Measurements from ENCODE around the gene CCNG1.
"Not testable (repeated sequence)": the region's sequence is repeated elsewhere in the genome, so short reads cannot be mapped to it uniquely, and the experiment has no call there.

The CCNG1 gene, protein sequence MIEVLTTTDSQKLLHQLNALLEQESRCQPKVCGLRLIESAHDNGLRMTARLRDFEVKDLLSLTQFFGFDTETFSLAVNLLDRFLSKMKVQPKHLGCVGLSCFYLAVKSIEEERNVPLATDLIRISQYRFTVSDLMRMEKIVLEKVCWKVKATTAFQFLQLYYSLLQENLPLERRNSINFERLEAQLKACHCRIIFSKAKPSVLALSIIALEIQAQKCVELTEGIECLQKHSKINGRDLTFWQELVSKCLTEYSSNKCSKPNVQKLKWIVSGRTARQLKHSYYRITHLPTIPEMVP

DNA sequence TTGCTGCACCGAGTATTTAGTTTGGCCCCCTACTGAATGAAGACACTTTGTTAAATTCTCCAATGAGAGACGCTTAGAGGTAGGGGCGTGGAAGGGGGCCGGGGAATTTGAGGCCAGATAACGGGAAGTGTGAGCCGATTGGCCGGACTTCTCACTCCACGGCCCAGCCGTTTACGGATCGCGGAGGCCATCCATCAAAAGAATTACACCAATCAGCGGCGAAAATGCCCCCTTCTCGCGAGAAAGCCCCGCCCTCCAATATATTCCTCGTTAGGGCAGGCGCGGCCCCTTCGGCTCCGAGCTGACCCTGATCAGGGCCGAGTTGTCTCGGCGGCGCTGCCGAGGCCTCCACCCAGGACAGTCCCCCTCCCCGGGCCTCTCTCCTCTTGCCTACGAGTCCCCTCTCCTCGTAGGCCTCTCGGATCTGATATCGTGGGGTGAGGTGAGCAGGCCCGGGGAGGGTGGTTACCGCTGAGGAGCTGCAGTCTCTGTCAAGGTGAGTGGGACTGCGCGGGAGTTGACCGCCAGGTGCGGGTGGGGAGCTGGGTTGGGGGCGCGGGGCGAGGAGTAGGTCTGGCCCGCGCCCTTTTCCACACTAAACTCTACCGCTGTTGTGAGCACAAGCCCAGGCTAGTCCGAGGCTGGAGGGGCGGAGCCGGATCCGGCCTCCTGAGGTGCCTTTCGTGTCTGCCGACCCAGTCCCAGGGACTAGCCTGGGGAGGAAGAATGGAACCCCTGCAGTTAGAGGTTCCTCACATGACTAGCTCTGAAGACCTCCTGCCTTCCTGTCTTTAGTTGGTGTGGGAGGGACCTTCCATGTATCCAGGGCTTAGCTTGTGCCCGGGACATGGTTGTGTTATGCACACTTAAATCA, at the start of gene CCNG1:
Gene CCNG1, plus strand, starts transcription at position 287 of the 874 bp plus-strand sequence. CDS start 1,662 bp downstream, outside the sequence.
- ATAC-seq = peak; percentile 99
- 0 out of 2 replicates have a peak, but pooled peaks have one; percentile 39 for TF ChIP-seq CSDC2 (CRISPR knock-in tag; IDR thresholded peaks at IDR 0.05)
- TF ChIP-seq, protein P1, sequence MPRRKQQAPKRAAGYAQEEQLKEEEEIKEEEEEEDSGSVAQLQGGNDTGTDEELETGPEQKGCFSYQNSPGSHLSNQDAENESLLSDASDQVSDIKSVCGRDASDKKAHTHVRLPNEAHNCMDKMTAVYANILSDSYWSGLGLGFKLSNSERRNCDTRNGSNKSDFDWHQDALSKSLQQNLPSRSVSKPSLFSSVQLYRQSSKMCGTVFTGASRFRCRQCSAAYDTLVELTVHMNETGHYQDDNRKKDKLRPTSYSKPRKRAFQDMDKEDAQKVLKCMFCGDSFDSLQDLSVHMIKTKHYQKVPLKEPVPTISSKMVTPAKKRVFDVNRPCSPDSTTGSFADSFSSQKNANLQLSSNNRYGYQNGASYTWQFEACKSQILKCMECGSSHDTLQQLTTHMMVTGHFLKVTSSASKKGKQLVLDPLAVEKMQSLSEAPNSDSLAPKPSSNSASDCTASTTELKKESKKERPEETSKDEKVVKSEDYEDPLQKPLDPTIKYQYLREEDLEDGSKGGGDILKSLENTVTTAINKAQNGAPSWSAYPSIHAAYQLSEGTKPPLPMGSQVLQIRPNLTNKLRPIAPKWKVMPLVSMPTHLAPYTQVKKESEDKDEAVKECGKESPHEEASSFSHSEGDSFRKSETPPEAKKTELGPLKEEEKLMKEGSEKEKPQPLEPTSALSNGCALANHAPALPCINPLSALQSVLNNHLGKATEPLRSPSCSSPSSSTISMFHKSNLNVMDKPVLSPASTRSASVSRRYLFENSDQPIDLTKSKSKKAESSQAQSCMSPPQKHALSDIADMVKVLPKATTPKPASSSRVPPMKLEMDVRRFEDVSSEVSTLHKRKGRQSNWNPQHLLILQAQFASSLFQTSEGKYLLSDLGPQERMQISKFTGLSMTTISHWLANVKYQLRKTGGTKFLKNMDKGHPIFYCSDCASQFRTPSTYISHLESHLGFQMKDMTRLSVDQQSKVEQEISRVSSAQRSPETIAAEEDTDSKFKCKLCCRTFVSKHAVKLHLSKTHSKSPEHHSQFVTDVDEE (CRISPR knock-in tag; IDR thresholded peaks at IDR 0.05) = no peak

DNA sequence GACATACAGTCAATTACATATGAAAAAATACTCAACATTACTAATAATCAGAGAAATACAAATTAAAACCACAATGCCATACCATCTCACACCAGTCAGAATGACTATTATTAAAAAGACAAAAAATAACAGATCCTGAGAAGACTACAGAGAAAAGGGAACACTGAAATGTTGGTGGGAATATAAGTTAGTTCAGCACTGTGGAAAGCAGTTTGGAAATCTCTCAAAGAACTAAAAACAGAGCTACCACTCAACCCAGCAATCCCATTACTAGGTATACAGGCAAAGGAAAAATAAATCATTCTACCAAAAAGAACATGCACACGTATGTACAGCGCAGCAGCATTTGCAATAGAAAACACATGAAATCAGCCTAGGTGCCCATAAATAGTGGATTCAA, 41.6 kb upstream of the CCNG1 start:
- TF ChIP-seq, protein P2, sequence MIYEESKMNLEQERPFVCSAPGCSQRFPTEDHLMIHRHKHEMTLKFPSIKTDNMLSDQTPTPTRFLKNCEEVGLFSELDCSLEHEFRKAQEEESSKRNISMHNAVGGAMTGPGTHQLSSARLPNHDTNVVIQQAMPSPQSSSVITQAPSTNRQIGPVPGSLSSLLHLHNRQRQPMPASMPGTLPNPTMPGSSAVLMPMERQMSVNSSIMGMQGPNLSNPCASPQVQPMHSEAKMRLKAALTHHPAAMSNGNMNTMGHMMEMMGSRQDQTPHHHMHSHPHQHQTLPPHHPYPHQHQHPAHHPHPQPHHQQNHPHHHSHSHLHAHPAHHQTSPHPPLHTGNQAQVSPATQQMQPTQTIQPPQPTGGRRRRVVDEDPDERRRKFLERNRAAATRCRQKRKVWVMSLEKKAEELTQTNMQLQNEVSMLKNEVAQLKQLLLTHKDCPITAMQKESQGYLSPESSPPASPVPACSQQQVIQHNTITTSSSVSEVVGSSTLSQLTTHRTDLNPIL (CRISPR knock-in tag; IDR thresholded peaks at IDR 0.05; ENCODE audit: low read depth) = no peak

DNA sequence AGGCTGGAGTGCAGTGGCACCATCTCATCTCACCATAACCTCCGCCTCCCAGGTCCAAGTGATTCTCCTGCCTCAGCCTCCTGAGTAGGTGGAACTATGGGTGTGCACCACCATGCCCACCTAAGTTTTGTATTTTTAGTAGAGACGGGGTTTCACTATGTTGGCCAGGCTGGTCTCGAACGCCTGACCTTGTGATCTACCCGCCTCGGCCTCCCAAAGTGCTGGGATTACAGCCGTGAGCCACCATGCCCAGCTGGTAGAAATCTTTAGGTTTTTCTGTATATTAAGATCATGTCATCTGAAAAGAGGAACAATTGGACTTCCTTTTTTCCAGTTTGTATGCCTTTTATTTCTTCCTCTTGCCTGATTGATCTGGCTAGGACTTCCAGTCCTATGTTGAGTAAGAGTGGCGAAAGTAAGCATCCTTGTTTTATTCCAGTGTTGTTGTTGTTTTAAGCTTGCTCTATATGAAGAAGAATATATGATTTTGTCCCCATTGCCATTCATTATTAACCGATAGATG, 40.5 kb upstream of the CCNG1 start:
- not testable (repeated sequence) for ATAC-seq

More for the DNA sequence above, 41.6 kb upstream of the CCNG1 start:
- ATAC-seq = no peak

DNA sequence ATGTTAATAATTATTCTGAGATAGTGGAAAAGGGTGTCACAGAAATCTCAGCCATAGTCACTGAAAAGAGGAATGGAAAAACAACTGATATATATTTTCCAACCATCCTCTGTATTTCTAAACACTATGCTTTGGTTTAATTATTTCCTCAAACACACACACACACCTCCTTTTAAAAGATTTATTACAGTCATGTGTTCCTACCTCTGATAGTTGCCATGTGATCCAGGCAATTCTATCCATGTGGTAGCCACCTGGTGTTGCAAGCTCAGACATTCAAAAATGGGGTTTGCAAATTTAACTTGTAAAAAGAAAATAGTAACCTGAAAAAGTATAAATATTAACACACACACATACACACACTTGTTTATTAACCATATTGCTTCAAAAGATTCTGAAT, 40.0 kb upstream of the CCNG1 start:
- TF ChIP-seq SNAI2 (CRISPR knock-in tag; IDR thresholded peaks at IDR 0.05) = no peak
- TF ChIP-seq CSDC2 (CRISPR knock-in tag; IDR thresholded peaks at IDR 0.05) = no peak
- TF ChIP-seq TCF4 (CRISPR knock-in tag; IDR thresholded peaks at IDR 0.05; ENCODE audit: borderline replicate concordance) = no peak
- no peak for TF ChIP-seq ZNF8 (CRISPR knock-in tag; IDR thresholded peaks at IDR 0.05)
- no peak for TF ChIP-seq PPARA (CRISPR knock-in tag; IDR thresholded peaks at IDR 0.05; ENCODE audit: borderline replicate concordance)
- TF ChIP-seq ZFP30 (CRISPR knock-in tag; IDR thresholded peaks at IDR 0.05) = no peak
- TF ChIP-seq ZC3H10 (CRISPR knock-in tag; IDR thresholded peaks at IDR 0.05) = no peak
- TF ChIP-seq, protein P3, sequence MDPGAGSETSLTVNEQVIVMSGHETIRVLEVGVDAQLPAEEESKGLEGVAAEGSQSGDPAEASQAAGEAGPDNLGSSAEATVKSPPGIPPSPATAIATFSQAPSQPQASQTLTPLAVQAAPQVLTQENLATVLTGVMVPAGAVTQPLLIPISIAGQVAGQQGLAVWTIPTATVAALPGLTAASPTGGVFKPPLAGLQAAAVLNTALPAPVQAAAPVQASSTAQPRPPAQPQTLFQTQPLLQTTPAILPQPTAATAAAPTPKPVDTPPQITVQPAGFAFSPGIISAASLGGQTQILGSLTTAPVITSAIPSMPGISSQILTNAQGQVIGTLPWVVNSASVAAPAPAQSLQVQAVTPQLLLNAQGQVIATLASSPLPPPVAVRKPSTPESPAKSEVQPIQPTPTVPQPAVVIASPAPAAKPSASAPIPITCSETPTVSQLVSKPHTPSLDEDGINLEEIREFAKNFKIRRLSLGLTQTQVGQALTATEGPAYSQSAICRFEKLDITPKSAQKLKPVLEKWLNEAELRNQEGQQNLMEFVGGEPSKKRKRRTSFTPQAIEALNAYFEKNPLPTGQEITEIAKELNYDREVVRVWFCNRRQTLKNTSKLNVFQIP (CRISPR knock-in tag; IDR thresholded peaks at IDR 0.05; ENCODE audit: borderline replicate concordance, low read depth) = no peak
- TF ChIP-seq RARB (CRISPR knock-in tag; IDR thresholded peaks at IDR 0.05) = no peak
- TF ChIP-seq, protein P2 (CRISPR knock-in tag; IDR thresholded peaks at IDR 0.05; ENCODE audit: low read depth) = no peak
- no peak for TF ChIP-seq ZNF565 (CRISPR knock-in tag; conservative IDR thresholded peaks at IDR 0.05; ENCODE audit: low read depth)
- TF ChIP-seq, protein P4, sequence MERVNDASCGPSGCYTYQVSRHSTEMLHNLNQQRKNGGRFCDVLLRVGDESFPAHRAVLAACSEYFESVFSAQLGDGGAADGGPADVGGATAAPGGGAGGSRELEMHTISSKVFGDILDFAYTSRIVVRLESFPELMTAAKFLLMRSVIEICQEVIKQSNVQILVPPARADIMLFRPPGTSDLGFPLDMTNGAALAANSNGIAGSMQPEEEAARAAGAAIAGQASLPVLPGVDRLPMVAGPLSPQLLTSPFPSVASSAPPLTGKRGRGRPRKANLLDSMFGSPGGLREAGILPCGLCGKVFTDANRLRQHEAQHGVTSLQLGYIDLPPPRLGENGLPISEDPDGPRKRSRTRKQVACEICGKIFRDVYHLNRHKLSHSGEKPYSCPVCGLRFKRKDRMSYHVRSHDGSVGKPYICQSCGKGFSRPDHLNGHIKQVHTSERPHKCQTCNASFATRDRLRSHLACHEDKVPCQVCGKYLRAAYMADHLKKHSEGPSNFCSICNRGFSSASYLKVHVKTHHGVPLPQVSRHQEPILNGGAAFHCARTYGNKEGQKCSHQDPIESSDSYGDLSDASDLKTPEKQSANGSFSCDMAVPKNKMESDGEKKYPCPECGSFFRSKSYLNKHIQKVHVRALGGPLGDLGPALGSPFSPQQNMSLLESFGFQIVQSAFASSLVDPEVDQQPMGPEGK (CRISPR knock-in tag; IDR thresholded peaks at IDR 0.05; ENCODE audit: borderline replicate concordance) = no peak
- TF ChIP-seq, protein P5, sequence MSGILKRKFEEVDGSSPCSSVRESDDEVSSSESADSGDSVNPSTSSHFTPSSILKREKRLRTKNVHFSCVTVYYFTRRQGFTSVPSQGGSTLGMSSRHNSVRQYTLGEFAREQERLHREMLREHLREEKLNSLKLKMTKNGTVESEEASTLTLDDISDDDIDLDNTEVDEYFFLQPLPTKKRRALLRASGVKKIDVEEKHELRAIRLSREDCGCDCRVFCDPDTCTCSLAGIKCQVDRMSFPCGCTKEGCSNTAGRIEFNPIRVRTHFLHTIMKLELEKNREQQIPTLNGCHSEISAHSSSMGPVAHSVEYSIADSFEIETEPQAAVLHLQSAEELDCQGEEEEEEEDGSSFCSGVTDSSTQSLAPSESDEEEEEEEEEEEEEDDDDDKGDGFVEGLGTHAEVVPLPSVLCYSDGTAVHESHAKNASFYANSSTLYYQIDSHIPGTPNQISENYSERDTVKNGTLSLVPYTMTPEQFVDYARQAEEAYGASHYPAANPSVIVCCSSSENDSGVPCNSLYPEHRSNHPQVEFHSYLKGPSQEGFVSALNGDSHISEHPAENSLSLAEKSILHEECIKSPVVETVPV (CRISPR knock-in tag; IDR thresholded peaks at IDR 0.05) = no peak
- no peak for TF ChIP-seq TOX (CRISPR knock-in tag; IDR thresholded peaks at IDR 0.05; ENCODE audit: borderline replicate concordance)
- no peak for TF ChIP-seq GLIS3 (CRISPR knock-in tag; IDR thresholded peaks at IDR 0.05)
- no peak for TF ChIP-seq ZNF70 (CRISPR knock-in tag; IDR thresholded peaks at IDR 0.05)
- TF ChIP-seq BACH2 (CRISPR knock-in tag; IDR thresholded peaks at IDR 0.05; ENCODE audit: borderline replicate concordance) = no peak
- no peak for TF ChIP-seq ARNTL (CRISPR knock-in tag; IDR thresholded peaks at IDR 0.05; ENCODE audit: borderline replicate concordance, low read depth)
- no peak for TF ChIP-seq ESRRG (CRISPR knock-in tag; IDR thresholded peaks at IDR 0.05)
- ATAC-seq = no peak
